ENCODE results near the gene MRPL12. TPM values are rescaled to one million over a fixed set of nuclear protein-coding genes. Genes with fewer than 3 reads are reported as not detected.

The MRPL12 gene
- total and polyA plus RNA-seq, 9 of the 15 experiments (the other 6 are each of a cell fraction or from before 2014, with no cell fraction given) = 0.94 to 338 (median 100) TPM

- TF ChIP-seq HMGXB4 (CRISPR knock-in tag; IDR thresholded peaks at IDR 0.05) (peak; percentile 91), RNF219 (CRISPR knock-in tag; IDR thresholded peaks at IDR 0.05) (no peak), RBM15 (IDR thresholded peaks at IDR 0.05; ENCODE audit: insufficient read depth, low read length) (no peak), ZBTB17 (CRISPR knock-in tag; IDR thresholded peaks at IDR 0.05) (no peak; the same call in 1 of the 2 replicates), TFE3 (CRISPR knock-in tag; IDR thresholded peaks at IDR 0.05) (no peak), RBM39 (optimal IDR thresholded peaks at IDR 0.05; ENCODE audit: low read depth, low read length) (peak; percentile 46), ZNF263 (CRISPR knock-in tag; IDR thresholded peaks at IDR 0.05; ENCODE audit: borderline replicate concordance) (no peak), BRCA1 (IDR thresholded peaks at IDR 0.05) (no peak), BRCA1 (CRISPR knock-in tag; IDR thresholded peaks at IDR 0.05) (no peak), MAFF (IDR thresholded peaks at IDR 0.05; ENCODE audit: low read length) (no peak), HNRNPUL1 (IDR thresholded peaks at IDR 0.05; ENCODE audit: low read length) (no peak), NEUROD1 (IDR thresholded peaks at IDR 0.05; ENCODE audit: borderline replicate concordance, low read depth, low read length, partially characterized antibody) (peak; percentile 72), BDP1 (IDR thresholded peaks at IDR 0.05; ENCODE audit: insufficient read depth, insufficient read length) (no peak), TSC22D4 (tag; IDR thresholded peaks at IDR 0.05) (no peak), ZNF77 (CRISPR knock-in tag; IDR thresholded peaks at IDR 0.05) (no peak), SAFB2 (IDR thresholded peaks at IDR 0.05; ENCODE audit: borderline replicate concordance, low read depth, low read length, severe bottlenecking) (no peak), POLR2H (tag; IDR thresholded peaks at IDR 0.05; ENCODE audit: low read depth) (peak; percentile 72), ZBTB9 (CRISPR knock-in tag; IDR thresholded peaks at IDR 0.05) (peak; percentile 73; the same call in 1 of the 2 replicates), CREB1 (IDR thresholded peaks at IDR 0.05) (peak; percentile 88), CREB1 (CRISPR knock-in tag; IDR thresholded peaks at IDR 0.05) (peak; percentile 95)
Observed at GRCh38 chr17:81702934-81703746, at the start of gene MRPL12 (continued).
